ENCODE data around the gene WFDC1. TPM values are rescaled to one million over a fixed set of nuclear protein-coding genes. Genes with fewer than 3 reads are reported as not detected.

WFDC1 gene
- total and polyA plus RNA-seq, 2 experiments from 2014 or later = 0.76 to 0.95 TPM

DNA sequence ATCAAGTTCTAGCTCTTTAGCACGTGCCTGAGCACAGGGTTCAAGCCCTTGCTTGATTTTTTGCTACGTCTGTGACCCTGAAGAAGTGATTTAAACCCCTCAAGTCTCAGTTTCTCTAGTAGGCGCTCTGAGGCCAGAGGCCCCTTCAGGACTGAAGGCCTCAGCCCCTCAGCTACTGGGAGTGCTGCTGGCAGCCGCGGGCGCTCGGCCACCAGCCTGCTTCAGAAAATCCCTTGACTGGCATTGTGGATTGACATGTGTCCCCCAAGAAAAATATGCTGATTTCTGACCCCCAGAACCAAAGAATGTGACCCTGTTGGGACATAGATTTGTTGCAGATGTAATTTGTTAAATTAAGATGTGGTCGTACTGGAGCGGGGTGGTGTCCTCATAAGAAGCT lies 20.2 kb upstream of the WFDC1 start:
- H3K4me2 ChIP-seq = no peak overlapping the region
- Mint-ChIP-seq H3K4me3 (no peak overlapping the region), H3K27me3 (ENCODE audit: insufficient read depth, low read depth, poor library complexity) (no peaks in the 10 kb centered on the region), H3K9me3 (no peaks in the 10 kb centered on the region), H3K27ac (no peak overlapping the region), H3K4me1 (peaks cover 11% of the 10 kb centered on the region), H3K36me3 (ENCODE audit: low read depth) (no peaks in the 10 kb centered on the region)
- peaks cover 5% of the 10 kb centered on the region for H3F3A ChIP-seq (replicated peaks; ENCODE audit: low read depth)
- no peaks in the 10 kb centered on the region for H4K20me1 ChIP-seq (replicated peaks; ENCODE audit: insufficient read depth)
- H3K4me3 ChIP-seq = no peak overlapping the region
- H3K4me1 ChIP-seq (ENCODE audit: insufficient read depth) = peaks cover 9% of the 10 kb centered on the region
- no peak overlapping the region for H2AFZ ChIP-seq
- DNase-seq (ENCODE audit: low spot score) (no peak), ATAC-seq (no peak)
- TF ChIP-seq ZNF114 (CRISPR knock-in tag; IDR thresholded peaks at IDR 0.05) (no peak), NANOG (IDR thresholded peaks at IDR 0.05; ENCODE audit: borderline replicate concordance) (no peak)
- H3K9me2 ChIP-seq (ENCODE audit: insufficient read depth) = peaks cover 7% of the 10 kb centered on the region; the same call in 1 of the 2 replicates
- H3K27me3 ChIP-seq (ENCODE audit: insufficient read depth) = no peaks in the 10 kb centered on the region
- no peaks in the 10 kb centered on the region for H3K36me3 ChIP-seq (ENCODE audit: insufficient read depth)
- H3K27ac ChIP-seq (ENCODE audit: low read depth) = no peak overlapping the region
- H3K79me2 ChIP-seq (replicated peaks; ENCODE audit: insufficient read depth) = no peaks in the 10 kb centered on the region

GRCh38 chr16:84275585-84276151 lies 19.0 kb upstream of the WFDC1 start:
- H3K27ac Mint-ChIP-seq = no peak overlapping the region
- ATAC-seq = no peak
- no peak for TF ChIP-seq ZNF331 (CRISPR knock-in tag; IDR thresholded peaks at IDR 0.05; ENCODE audit: low read depth)
- TF ChIP-seq STAT1 (IDR thresholded peaks at IDR 0.05; ENCODE audit: unreplicated experiment) = no peak
- TF ChIP-seq EZH2phosphoT487 (IDR thresholded peaks at IDR 0.05; ENCODE audit: unreplicated experiment) = no peak
- no peak for TF ChIP-seq REST (IDR thresholded peaks at IDR 0.05; ENCODE audit: unreplicated experiment)
- TF ChIP-seq POLR2AphosphoS5 (IDR thresholded peaks at IDR 0.05; ENCODE audit: low read depth) = no peak
- no peak for TF ChIP-seq CREB1 (CRISPR knock-in tag; IDR thresholded peaks at IDR 0.05; ENCODE audit: low read depth)
- TF ChIP-seq, protein P1, sequence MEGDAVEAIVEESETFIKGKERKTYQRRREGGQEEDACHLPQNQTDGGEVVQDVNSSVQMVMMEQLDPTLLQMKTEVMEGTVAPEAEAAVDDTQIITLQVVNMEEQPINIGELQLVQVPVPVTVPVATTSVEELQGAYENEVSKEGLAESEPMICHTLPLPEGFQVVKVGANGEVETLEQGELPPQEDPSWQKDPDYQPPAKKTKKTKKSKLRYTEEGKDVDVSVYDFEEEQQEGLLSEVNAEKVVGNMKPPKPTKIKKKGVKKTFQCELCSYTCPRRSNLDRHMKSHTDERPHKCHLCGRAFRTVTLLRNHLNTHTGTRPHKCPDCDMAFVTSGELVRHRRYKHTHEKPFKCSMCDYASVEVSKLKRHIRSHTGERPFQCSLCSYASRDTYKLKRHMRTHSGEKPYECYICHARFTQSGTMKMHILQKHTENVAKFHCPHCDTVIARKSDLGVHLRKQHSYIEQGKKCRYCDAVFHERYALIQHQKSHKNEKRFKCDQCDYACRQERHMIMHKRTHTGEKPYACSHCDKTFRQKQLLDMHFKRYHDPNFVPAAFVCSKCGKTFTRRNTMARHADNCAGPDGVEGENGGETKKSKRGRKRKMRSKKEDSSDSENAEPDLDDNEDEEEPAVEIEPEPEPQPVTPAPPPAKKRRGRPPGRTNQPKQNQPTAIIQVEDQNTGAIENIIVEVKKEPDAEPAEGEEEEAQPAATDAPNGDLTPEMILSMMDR (conservative IDR thresholded peaks at IDR 0.05; ENCODE audit: low read depth in 2 of 2) = no peak
- no peak for TF ChIP-seq EZH2 (IDR thresholded peaks at IDR 0.05; ENCODE audit: low read depth, unreplicated experiment)
- no peak for TF ChIP-seq ZNF114 (CRISPR knock-in tag; IDR thresholded peaks at IDR 0.05)
- TF ChIP-seq NANOG (IDR thresholded peaks at IDR 0.05; ENCODE audit: borderline replicate concordance) = no peak

More at GRCh38 chr16:84275585-84276151, 19.0 kb upstream of the WFDC1 start:
- no peak overlapping the region for H3K27ac ChIP-seq (ENCODE audit: low read depth)
- no peaks in the 10 kb centered on the region for H3K27me3 ChIP-seq (ENCODE audit: insufficient read depth)
- no peaks in the 10 kb centered on the region for H3K36me3 ChIP-seq (ENCODE audit: insufficient read depth)
- no peak for DNase-seq (ENCODE audit: low spot score)
- no peak overlapping the region for H2AFZ ChIP-seq
- H3K4me1 Mint-ChIP-seq = peaks cover 12% of the 10 kb centered on the region
- H3K4me2 ChIP-seq = no peak overlapping the region
- H3K4me3 Mint-ChIP-seq = no peak overlapping the region
- H4K20me1 ChIP-seq (replicated peaks; ENCODE audit: insufficient read depth) = no peaks in the 10 kb centered on the region
- peaks cover 7% of the 10 kb centered on the region; the same call in 1 of the 2 replicates for H3K9me2 ChIP-seq (ENCODE audit: insufficient read depth)
- H3K36me3 Mint-ChIP-seq (ENCODE audit: low read depth) = no peaks in the 10 kb centered on the region
- peaks cover 9% of the 10 kb centered on the region for H3K4me1 ChIP-seq (ENCODE audit: insufficient read depth)
- no peak overlapping the region for H3K4me3 ChIP-seq
- no peaks in the 10 kb centered on the region for H3K79me2 ChIP-seq (replicated peaks; ENCODE audit: insufficient read depth)
- H3F3A ChIP-seq (replicated peaks; ENCODE audit: low read depth) = peaks cover 5% of the 10 kb centered on the region
- H3K27me3 Mint-ChIP-seq (ENCODE audit: insufficient read depth, low read depth, poor library complexity) = no peaks in the 10 kb centered on the region
- H3K9me3 Mint-ChIP-seq = no peaks in the 10 kb centered on the region
